ENCODE data around the gene JADE2. TPM values are rescaled to one million over a fixed set of nuclear protein-coding genes. Genes with fewer than 3 reads are reported as not detected.
"Not testable (repeated sequence)": the region's sequence is repeated elsewhere in the genome, so short reads cannot be mapped to it uniquely, and the experiment has no call there.

Gene JADE2
- total RNA-seq, 2 donors from 2014 or later: 28.0 to 41.0 TPM

DNA sequence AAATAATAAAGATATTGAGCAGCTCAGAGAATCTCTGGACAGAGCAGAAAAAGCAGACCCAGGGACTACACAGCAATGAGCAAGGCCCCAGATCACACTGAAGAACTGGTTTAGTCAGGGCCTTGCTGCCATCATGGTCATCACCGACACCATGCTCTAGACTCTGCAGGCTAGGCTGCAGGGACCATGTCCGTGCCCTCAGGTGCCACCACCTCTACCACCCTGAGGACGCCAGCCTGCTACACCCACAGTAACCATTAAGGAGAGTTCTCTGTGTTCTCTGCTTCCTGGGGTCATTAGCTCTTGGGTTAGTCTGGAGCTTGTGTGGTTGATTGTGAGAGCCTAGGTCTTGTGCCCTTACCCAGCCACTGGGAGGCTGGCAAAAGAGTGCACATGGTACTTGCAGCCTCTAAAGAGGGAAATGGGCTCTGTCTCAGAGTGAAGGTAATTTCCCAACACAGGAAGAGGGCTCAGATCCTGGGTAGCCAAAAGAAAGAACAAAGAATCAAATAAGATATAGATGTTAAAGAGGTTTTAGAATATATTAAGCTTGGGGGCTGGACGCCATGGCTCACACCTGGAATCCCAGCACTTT lies 31.9 kb upstream of the JADE2 start:
- 89 to 93% methylated on average over 3 to 4 of the region's 4 CpGs for WGBS, 2 donors
- Histone ChIP-seq H3K27ac (no peak overlapping the region), H3K36me3 (replicated peaks in 1 of 2; ENCODE audit: insufficient read depth in 1 of 2, low read depth in 2 of 2) (no peaks in the 10 kb centered on the region), H3K4me1 (peaks cover 7% of the 10 kb centered on the region), H3K9me3 (no peaks in the 10 kb centered on the region), H3K27me3 (no peaks in the 10 kb centered on the region), H3K4me3 (no peak overlapping the region)
- ATAC-seq: no peak
- DNase-seq: no peak
- intact Hi-C loops (cut with DNase I): no loop called here
- no peak for TF ChIP-seq CTCF (IDR thresholded peaks at IDR 0.05)
- TF ChIP-seq POLR2A (IDR thresholded peaks at IDR 0.05): no peak

- DNase-seq (no peak), ATAC-seq (no peak)
- WGBS, 2 donors: 63 to 64% methylated on average over 1 of the region's 1 CpG
- H3K27ac ChIP-seq: no peak overlapping the region
- TF ChIP-seq CTCF (IDR thresholded peaks at IDR 0.05) (no peak), POLR2A (IDR thresholded peaks at IDR 0.05) (no peak)
- H3K27me3 ChIP-seq: no peaks in the 10 kb centered on the region
- H3K4me1 ChIP-seq: peaks cover 7% of the 10 kb centered on the region
- H3K4me3 ChIP-seq: no peak overlapping the region
- H3K36me3 ChIP-seq (replicated peaks in 1 of 2; ENCODE audit: insufficient read depth in 1 of 2, low read depth in 2 of 2): no peaks in the 10 kb centered on the region
- intact Hi-C loops (cut with DNase I): no loop called here
- H3K9me3 ChIP-seq: no peaks in the 10 kb centered on the region
These were observed 30.7 kb upstream of the JADE2 start for GRCh38 chr5:134494780-134495179.

- H3K27ac ChIP-seq; H3K9me3 ChIP-seq; H3K4me3 ChIP-seq; intact Hi-C loops (cut with DNase I); H3K36me3 ChIP-seq (replicated peaks in 1 of 2; ENCODE audit: insufficient read depth in 1 of 2, low read depth in 2 of 2); DNase-seq; H3K27me3 ChIP-seq; ATAC-seq: not testable (repeated sequence)
- peaks cover 31% of the 10 kb centered on the region for H3K4me1 ChIP-seq
- 86 to 87% methylated on average over 6 of the region's 6 CpGs for WGBS, 2 donors
These were observed 25.6 kb upstream of the JADE2 start for GRCh38 chr5:134499905-134500304.

DNA sequence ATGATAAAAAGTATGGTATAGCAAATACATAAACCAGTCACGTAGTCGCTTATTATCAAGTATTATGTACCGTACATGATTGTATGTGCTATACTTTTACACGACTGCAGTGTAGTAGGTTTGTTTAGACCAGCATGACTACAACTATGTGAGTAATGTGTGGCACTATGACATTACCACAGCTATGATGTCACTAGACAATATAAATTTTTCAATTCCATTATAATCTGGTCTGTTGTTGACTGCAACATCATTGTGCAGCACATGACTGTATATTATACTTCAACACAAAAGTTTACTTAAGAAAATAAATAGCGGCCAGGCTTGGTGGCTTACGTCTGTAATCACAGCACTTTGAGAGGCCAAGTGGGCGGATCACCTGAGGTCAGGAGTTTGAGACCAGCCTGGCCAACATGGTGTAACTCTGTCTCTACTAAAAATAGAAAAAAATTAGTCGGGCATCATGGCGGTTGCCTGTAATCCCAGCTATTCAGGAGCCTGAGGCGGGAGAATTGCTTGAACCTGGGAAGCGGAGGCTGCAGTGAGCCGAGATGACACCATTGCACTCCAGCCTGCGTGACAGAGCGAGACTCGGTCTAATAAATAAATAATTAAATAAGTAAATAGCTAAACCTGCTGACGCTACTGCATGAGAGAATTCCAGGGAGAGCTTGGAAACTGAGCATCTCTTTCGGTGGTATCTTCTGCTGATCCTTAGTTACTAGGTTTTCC lies 24.6 kb upstream of the JADE2 start:
- Histone ChIP-seq H3K27ac (no peak overlapping the region), H3K27me3 (no peaks in the 10 kb centered on the region), H3K4me1 (peaks cover 41% of the 10 kb centered on the region), H3K4me3 (no peak overlapping the region), H3K9me3 (no peaks in the 10 kb centered on the region), H3K36me3 (replicated peaks in 1 of 2; ENCODE audit: insufficient read depth in 1 of 2, low read depth in 2 of 2) (no peaks in the 10 kb centered on the region)
- no peak for TF ChIP-seq CTCF (IDR thresholded peaks at IDR 0.05)
- no peak for TF ChIP-seq POLR2A (IDR thresholded peaks at IDR 0.05)
- 86 to 87% methylated on average over 17 of the region's 17 CpGs for WGBS, 2 donors
- DNase-seq (no peak), ATAC-seq (no peak)
- intact Hi-C loops (cut with DNase I): no loop called here

GRCh38 chr5:134502259-134502658 lies 23.2 kb upstream of the JADE2 start:
- no peak for ATAC-seq
- intact Hi-C loops (cut with DNase I): no loop called here
- Histone ChIP-seq H3K4me1 (peaks cover 54% of the 10 kb centered on the region), H3K36me3 (replicated peaks in 1 of 2; ENCODE audit: insufficient read depth in 1 of 2, low read depth in 2 of 2) (no peaks in the 10 kb centered on the region), H3K27me3 (no peaks in the 10 kb centered on the region), H3K27ac (peak overlapping the region in 2 of 4 donors; percentile 77 to 82), H3K9me3 (no peaks in the 10 kb centered on the region), H3K4me3 (no peak overlapping the region)
- WGBS, 2 donors: 82 to 95% methylated on average over 2 of the region's 2 CpGs
- DNase-seq: no peak
- TF ChIP-seq POLR2A (IDR thresholded peaks at IDR 0.05): no peak
- no peak for TF ChIP-seq CTCF (IDR thresholded peaks at IDR 0.05)
